Small intestine (tissue), 7 donors: Measurements from ENCODE around the gene COP1. TPM values are rescaled to one million over a fixed set of nuclear protein-coding genes. Genes with fewer than 3 reads are reported as not detected.

Experiments
- DNase-seq, 2 donors: peaks; one replicate each; pipeline versions ENCODE4 v3.0.0 to v3.0.0-alpha.2; 2013
- FAIRE-seq: peaks from 2 replicates; lab custom pipeline; 2012; peaks lifted over from hg19 to GRCh38; lab: Jason Lieb, UNC
- H3K27ac ChIP-seq, 3 donors: one replicate each; pipeline ENCODE4 v1.5.1; 2013; ENCODE audit warnings: low read length in 2 of 3, mild to moderate bottlenecking in 2 of 3, control low read depth in 1 of 3, inconsistent platforms in 1 of 3, low read depth in 1 of 3, moderate library complexity in 1 of 3
- H3K27me3 ChIP-seq, 3 donors: one replicate each; pipeline ENCODE4 v1.6.1; 2013; ENCODE audit warnings: low read length in 3 of 3, inconsistent platforms in 1 of 3; ENCODE audit not compliant: control insufficient read depth in 3 of 3, insufficient read depth in 3 of 3
- H3K36me3 ChIP-seq, 3 donors: one replicate each; pipeline ENCODE4 v1.6.1; 2013; ENCODE audit warnings: low read length in 3 of 3, inconsistent platforms in 1 of 3, low read depth in 1 of 3, mild to moderate bottlenecking in 1 of 3, moderate library complexity in 1 of 3; ENCODE audit not compliant: control insufficient read depth in 3 of 3, insufficient read depth in 2 of 3
- H3K4me1 ChIP-seq, 3 donors: one replicate each; pipeline ENCODE4 v1.6.1; 2013; ENCODE audit warnings: low read length in 2 of 3, inconsistent platforms in 1 of 3, low read depth in 1 of 3, mild to moderate bottlenecking in 1 of 3, moderate library complexity in 1 of 3; ENCODE audit not compliant: control insufficient read depth in 3 of 3, insufficient read depth in 2 of 3
- H3K4me3 ChIP-seq, 3 donors: one replicate each; pipeline ENCODE4 v1.5.1; 2013; ENCODE audit warnings: low read length in 3 of 3, control low read depth in 1 of 3, inconsistent platforms in 1 of 3, low read depth in 1 of 3, mild to moderate bottlenecking in 1 of 3, moderate library complexity in 1 of 3
- H3K9me3 ChIP-seq, 2 donors: one replicate each; pipeline ENCODE4 v1.6.1; 2013; ENCODE audit warnings: low read depth in 1 of 2, low read length in 1 of 2; ENCODE audit not compliant: control insufficient read depth in 2 of 2, insufficient read depth in 1 of 2
- WGBS, 3 donors: extraction: QIAGEN DNeasy Blood & Tissue Kit; methylation state at CpG; one replicate each; pipeline ENCODE4 v1.1.7; 2013; 5-methylcytosine and 5-hydroxymethylcytosine counted together
- polyA plus RNA-seq, 4 donors: library from polyadenylated mRNA; stranded (reverse) in 3 of 4; unstranded in 1 of 4; fragments of 200-250 nt in 3 of 4; fragments of 120-200 nt in 1 of 4; gene quantifications; one replicate each; pipeline versions ENCODE4 v1.2.1 to v1.2.3, GENCODE V29; 2013
- donor health status: healthy with polysubstance abuse.
- donor health status: control.
- donor health status: control.
- donor health status: Bipolar disorder and iron deficiency.
- donor health status: healthy.

COP1 gene
- polyA plus RNA-seq, 4 donors, result 34.2 to 68.4 (median 42.7) TPM

- no peak for DNase-seq
- Histone ChIP-seq H3K9me3 (peaks cover 0 to 19% of the 10 kb centered on the region in 2 donors), H3K4me1 (no peaks in the 10 kb centered on the region), H3K36me3 (no peaks in the 10 kb centered on the region), H3K27me3 (no peaks in the 10 kb centered on the region), H3K27ac (no peak overlapping the region), H3K4me3 (no peak overlapping the region)
- no peak for FAIRE-seq
- 97 to 100% (median 99%) methylated on average over 1 of the region's 1 CpG for WGBS, 3 donors
These were observed 279.1 kb downstream of the COP1 start for GRCh38 chr1:175927944-175928343.

- Histone ChIP-seq H3K4me3 (no peak overlapping the region), H3K27ac (no peak overlapping the region), H3K4me1 (no peaks in the 10 kb centered on the region), H3K9me3 (peaks cover 0 to 7% of the 10 kb centered on the region in 2 donors), H3K27me3 (no peaks in the 10 kb centered on the region), H3K36me3 (no peaks in the 10 kb centered on the region)
- DNase-seq (no peak), FAIRE-seq (no peak)
- WGBS, 3 donors, result 80 to 87% (median 84%) methylated on average over 3 of the region's 3 CpGs
These were observed 284.7 kb downstream of the COP1 start for GRCh38 chr1:175922254-175922881.

- no peaks in the 10 kb centered on the region for H3K4me1 ChIP-seq
- H3K27ac ChIP-seq, result no peak overlapping the region
- no peak overlapping the region for H3K4me3 ChIP-seq
- 66 to 86% (median 85%) methylated on average over 4 of the region's 4 CpGs for WGBS, 3 donors
- FAIRE-seq (no peak), DNase-seq (no peak)
- no peaks in the 10 kb centered on the region for H3K27me3 ChIP-seq
- H3K9me3 ChIP-seq, result no peaks in the 10 kb centered on the region
- no peaks in the 10 kb centered on the region for H3K36me3 ChIP-seq
These were observed 286.7 kb downstream of the COP1 start for GRCh38 chr1:175920381-175920780.

- no peaks in the 10 kb centered on the region for H3K36me3 ChIP-seq
- no peaks in the 10 kb centered on the region for H3K27me3 ChIP-seq
- FAIRE-seq, result no peak
- H3K4me3 ChIP-seq, result no peak overlapping the region
- WGBS, 3 donors, result 93 to 100% (median 94%) methylated on average over 1 of the region's 1 CpG
- H3K27ac ChIP-seq, result no peak overlapping the region
- H3K4me1 ChIP-seq, result no peaks in the 10 kb centered on the region
- peaks cover 0 to 2% of the 10 kb centered on the region in 2 donors for H3K9me3 ChIP-seq
- no peak for DNase-seq
These were observed 288.1 kb downstream of the COP1 start for GRCh38 chr1:175919001-175919400.

GRCh38 chr1:175918364-175918801, 288.7 kb downstream of the COP1 start:
- Histone ChIP-seq H3K27me3 (no peaks in the 10 kb centered on the region), H3K4me1 (no peaks in the 10 kb centered on the region), H3K36me3 (peaks cover 0 to 2% (median 0%) of the 10 kb centered on the region in 3 donors), H3K27ac (no peak overlapping the region), H3K9me3 (peaks cover 0 to 2% of the 10 kb centered on the region in 2 donors), H3K4me3 (no peak overlapping the region)
- DNase-seq (no peak), FAIRE-seq (no peak)
- 82 to 95% (median 82%) methylated on average over 2 of the region's 2 CpGs for WGBS, 3 donors

GRCh38 chr1:175914115-175914514, 293.0 kb downstream of the COP1 start:
- WGBS, 3 donors, result 84 to 92% (median 89%) methylated on average over 2 of the region's 2 CpGs
- H3K27ac ChIP-seq, result no peak overlapping the region
- peaks cover 0 to 4% (median 0%) of the 10 kb centered on the region in 3 donors for H3K36me3 ChIP-seq
- no peaks in the 10 kb centered on the region for H3K27me3 ChIP-seq
- no peak for FAIRE-seq
- no peak for DNase-seq
- H3K9me3 ChIP-seq, result peaks cover 0 to 13% of the 10 kb centered on the region in 2 donors
- H3K4me3 ChIP-seq, result no peak overlapping the region
- H3K4me1 ChIP-seq, result no peaks in the 10 kb centered on the region

- Histone ChIP-seq H3K27me3 (no peaks in the 10 kb centered on the region), H3K4me1 (no peaks in the 10 kb centered on the region), H3K36me3 (peaks cover 0 to 4% (median 0%) of the 10 kb centered on the region in 3 donors), H3K4me3 (no peak overlapping the region), H3K9me3 (peaks cover 0 to 13% of the 10 kb centered on the region in 2 donors), H3K27ac (no peak overlapping the region)
- WGBS, 3 donors, result 92 to 97% (median 96%) methylated on average over 1 of the region's 1 CpG
- FAIRE-seq (no peak), DNase-seq (no peak)
These were observed 295.9 kb downstream of the COP1 start for GRCh38 chr1:175911138-175911537.

- DNase-seq, result no peak
- H3K4me1 ChIP-seq, result no peaks in the 10 kb centered on the region
- H3K36me3 ChIP-seq, result peaks cover 0 to 4% (median 0%) of the 10 kb centered on the region in 3 donors
- H3K27ac ChIP-seq, result no peak overlapping the region
- H3K9me3 ChIP-seq, result peaks cover 0 to 18% of the 10 kb centered on the region in 2 donors
- 84 to 88% (median 87%) methylated on average over 3 of the region's 3 CpGs for WGBS, 3 donors
- H3K4me3 ChIP-seq, result no peak overlapping the region
- FAIRE-seq, result no peak
- H3K27me3 ChIP-seq, result no peaks in the 10 kb centered on the region
These were observed 300.7 kb downstream of the COP1 start for GRCh38 chr1:175906370-175906769.
